Motor neuron (in vitro differentiated cells): ENCODE measurements around the gene MCEMP1. TPM values are rescaled to one million over a fixed set of nuclear protein-coding genes. Genes with fewer than 3 reads are reported as not detected.
A peak's percentile ranks its signal among the peaks of the same experiment; 100 is the strongest.

Experiments
- ATAC-seq, 8 experiments: fragments of 200-7000 bp; cut with Tn5 transposase; replicated peaks in 6 of 8; 2 replicates each; pipeline ENCODE4 v1.8.0; 2021; ENCODE audit warnings: mild to moderate bottlenecking in 8 of 8, moderate library complexity in 8 of 8
- H3K27ac ChIP-seq, 2 donors: fragments of 250-450 bp; sonication (Bioruptor Pico); 2 replicates each; pipeline ENCODE4 v1.9.0; 2021; ENCODE audit warnings: antibody characterized with exemption in 2 of 2, mild to moderate bottlenecking in 2 of 2, moderate library complexity in 1 of 2
- H3K4me1 ChIP-seq, 2 donors: fragments of 250-450 bp; sonication (Bioruptor Pico); replicated peaks in 1 of 2; 2 replicates each; pipeline ENCODE4 v1.6.1; 2021; ENCODE audit warnings: antibody characterized with exemption in 2 of 2, mild to moderate bottlenecking in 2 of 2, moderate library complexity in 1 of 2
- H3K4me3 ChIP-seq, 5 donors: fragments of 250-450 bp; sonication (Bioruptor Pico); 2 replicates each; pipeline ENCODE4 v1.9.0; 2021; ENCODE audit warnings: antibody characterized with exemption in 5 of 5, mild to moderate bottlenecking in 5 of 5, moderate library complexity in 4 of 5
- WGBS, 10 experiments: fragments of 450-650 bp; shearing (Covaris generic); methylation state at CpG; one replicate each; pipeline ENCODE4 v1.0.0; 2022; 5-methylcytosine and 5-hydroxymethylcytosine counted together
- in situ Hi-C, 9 experiments: fragments of 400-800 bp; cut with MboI; loops; one replicate each; pipeline ENCODE4 v1.15.0; 2021; ENCODE audit warnings: low sequenced_read_pairs in 9 of 9, low pct_unique_long_range_greater_than_20kb in 2 of 9; ENCODE audit not compliant: unreplicated experiment in 9 of 9
- total RNA-seq, 8 experiments: library from RNA; unstranded; fragments of 300-600 nt; gene quantifications; 2 replicates each; pipeline versions ENCODE4 v1.2.3 to v1.2.4, GENCODE V29; 2022

The MCEMP1 gene
- total RNA-seq, 8 experiments from 2014 or later, result 0.13 to 0.85 TPM; not detected in 6

- in situ Hi-C loops, result loop anchor here in 1 of 9 experiments (25.0 kb wide), 1 partner anchor 107 kb away; no protein-coding TSS in a partner anchor
- WGBS, 10 experiments, result 53% methylated on average over 2 of the region's 9 CpGs; no CpG with 5 or more reads in 9 of the 10 experiments
These were observed 7.2 kb upstream of the MCEMP1 start for GRCh38 chr19:7669641-7670040.

DNA sequence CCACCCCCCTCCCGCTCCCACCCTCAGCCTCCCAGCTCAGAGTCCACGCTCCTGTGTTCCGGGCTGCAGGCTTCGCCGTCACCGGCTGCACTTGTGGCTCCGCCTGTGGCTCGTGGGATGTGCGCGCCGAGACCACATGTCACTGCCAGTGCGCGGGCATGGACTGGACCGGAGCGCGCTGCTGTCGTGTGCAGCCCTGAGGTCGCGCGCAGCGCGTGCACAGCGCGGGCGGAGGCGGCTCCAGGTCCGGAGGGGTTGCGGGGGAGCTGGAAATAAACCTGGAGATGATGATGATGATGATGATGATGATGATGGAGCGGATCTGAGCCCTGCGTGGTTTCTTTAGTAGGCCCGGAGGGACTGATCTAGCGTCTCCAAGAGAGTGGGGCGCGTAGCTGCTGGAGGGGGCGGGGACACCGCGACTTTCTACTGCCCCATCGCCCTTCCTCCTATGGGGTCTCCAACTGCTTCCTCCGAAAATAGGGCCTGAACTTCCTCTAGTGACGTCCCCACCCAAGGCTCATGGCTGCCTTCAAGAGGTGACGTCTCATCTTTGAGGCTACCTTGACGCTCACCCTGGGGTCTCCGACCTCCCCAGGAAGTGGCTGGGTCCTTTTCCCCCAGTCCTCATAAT lies 6.6 kb upstream of the MCEMP1 start:
- no peaks in the 10 kb centered on the region for H3K4me1 ChIP-seq
- ATAC-seq, result peak; percentile 13 to 92 (median 88)
- in situ Hi-C loops, result loop anchor here in 1 of 9 experiments (25.0 kb wide), 1 partner anchor 108 kb away; no protein-coding TSS in a partner anchor
- WGBS, 10 experiments, result 0 to 10% (median 0%) methylated on average over 1 to 8 of the region's 43 CpGs; no CpG with 5 or more reads in 5 of the 10 experiments
- no peak overlapping the region for H3K27ac ChIP-seq
- peak overlapping the region; percentile 6 to 30 (median 28) for H3K4me3 ChIP-seq

More at GRCh38 chr19:7669641-7670040, 7.2 kb upstream of the MCEMP1 start:
- H3K27ac ChIP-seq, result no peak overlapping the region
- peak in 5 of 8 experiments; percentile 23 to 49 (median 46) for ATAC-seq
- peak overlapping the region in 3 of 5 donors; percentile 9 to 30 (median 29) for H3K4me3 ChIP-seq
- H3K4me1 ChIP-seq, result no peaks in the 10 kb centered on the region

GRCh38 chr19:7670790-7671189 lies 6.1 kb upstream of the MCEMP1 start:
- WGBS, 10 experiments, result 0 to 24% methylated on average over 1 to 2 of the region's 9 CpGs; no CpG with 5 or more reads in 8 of the 10 experiments
- no peak for ATAC-seq
- no peaks in the 10 kb centered on the region for H3K4me1 ChIP-seq
- H3K27ac ChIP-seq, result no peak overlapping the region
- in situ Hi-C loops, result loop anchor here in 1 of 9 experiments (25.0 kb wide), 1 partner anchor 108 kb away; no protein-coding TSS in a partner anchor
- H3K4me3 ChIP-seq, result no peak overlapping the region

DNA sequence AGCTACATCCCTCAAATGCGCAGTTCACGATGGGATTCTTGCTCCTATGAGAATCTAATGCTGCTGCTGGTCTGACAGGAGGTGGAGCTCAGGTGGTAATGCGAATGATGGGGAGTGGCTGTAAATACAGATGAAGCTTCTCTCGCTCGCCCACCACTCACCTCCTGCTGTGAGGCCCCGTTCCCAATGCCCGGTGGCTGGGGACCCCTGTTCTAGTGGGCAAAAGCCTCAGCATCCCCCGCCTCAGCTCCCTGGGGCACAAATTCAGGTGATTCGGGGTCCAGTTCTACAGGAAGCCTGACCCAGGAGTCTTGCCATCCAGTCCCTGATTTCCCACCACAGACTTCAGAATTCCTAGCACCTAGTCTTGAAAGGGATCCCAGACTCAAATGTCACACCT lies 4.4 kb upstream of the MCEMP1 start:
- in situ Hi-C loops, result loop anchor here in 1 of 9 experiments (25.0 kb wide), 1 partner anchor 110 kb away; no protein-coding TSS in a partner anchor
- 0 to 47% (median 8%) methylated on average over 2 to 6 of the region's 9 CpGs; no CpG with 5 or more reads in 4 of the 10 experiments for WGBS, 10 experiments
- ATAC-seq, result no peak

GRCh38 chr19:7674010-7675005 lies 2.6 kb upstream of the MCEMP1 start:
- Histone ChIP-seq H3K4me3 (no peak overlapping the region), H3K4me1 (peaks cover 4 to 7% of the 10 kb centered on the region in 2 donors), H3K27ac (no peak overlapping the region)
- in situ Hi-C loops, result loop anchor here in 1 of 9 experiments (25.0 kb wide), 1 partner anchor 112 kb away; no protein-coding TSS in a partner anchor
- 11 to 91% (median 31%) methylated on average over 4 to 19 of the region's 21 CpGs for WGBS, 10 experiments
- ATAC-seq, result peak; percentile 59 to 98 (median 70)

More for the DNA sequence above, 4.4 kb upstream of the MCEMP1 start:
- no peaks in the 10 kb centered on the region for H3K4me1 ChIP-seq
- H3K4me3 ChIP-seq, result no peak overlapping the region
- no peak overlapping the region for H3K27ac ChIP-seq

DNA sequence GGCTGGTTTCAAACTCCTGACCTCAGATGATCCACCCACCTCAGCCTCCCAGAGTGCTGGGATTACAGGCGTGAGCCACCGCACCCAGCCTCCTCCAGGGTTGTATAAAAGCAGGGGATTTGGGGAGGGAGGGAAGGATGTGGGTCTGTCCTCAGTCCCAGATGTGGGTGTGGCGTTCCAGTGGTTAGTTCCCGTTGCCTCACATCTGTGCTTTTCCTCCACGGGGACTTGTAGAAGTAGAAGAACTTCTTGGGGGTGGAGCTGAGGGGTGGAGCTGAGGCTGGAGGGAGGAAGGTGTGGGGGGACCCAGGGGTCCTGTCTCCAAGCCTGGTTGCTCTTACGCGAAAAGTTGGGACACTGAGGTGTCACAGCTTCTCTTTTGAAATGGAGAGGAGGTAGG lies 514 bp upstream of the MCEMP1 start:
- Histone ChIP-seq H3K4me1 (peaks cover 7% of the 10 kb centered on the region in 2 donors), H3K27ac (no peak overlapping the region), H3K4me3 (no peak overlapping the region)
- in situ Hi-C loops, result no loop called here
- ATAC-seq, result no peak
- 38 to 100% methylated on average over 2 of the region's 7 CpGs; no CpG with 5 or more reads in 8 of the 10 experiments for WGBS, 10 experiments

- no peak overlapping the region for H3K4me3 ChIP-seq
These were observed 900 bp downstream of the MCEMP1 start for GRCh38 chr19:7677669-7678311.

GRCh38 chr19:7678971-7679751 lies 2.3 kb downstream of the MCEMP1 start:
- WGBS, 10 experiments, result 0 to 98% (median 58%) methylated on average over 1 to 22 of the region's 30 CpGs; no CpG with 5 or more reads in 2 of the 10 experiments
- Histone ChIP-seq H3K4me1 (peaks cover 10 to 11% of the 10 kb centered on the region in 2 donors), H3K27ac (no peak overlapping the region), H3K4me3 (no peak overlapping the region)
- ATAC-seq, result peak in 5 of 8 experiments; percentile 51 to 67 (median 60)
- in situ Hi-C loops, result no loop called here

More at GRCh38 chr19:7677669-7678311, 900 bp downstream of the MCEMP1 start:
- in situ Hi-C loops, result no loop called here
- Histone ChIP-seq H3K4me1 (peaks cover 10 to 11% of the 10 kb centered on the region in 2 donors), H3K27ac (no peak overlapping the region)
- no peak for ATAC-seq
- 0 to 92% (median 20%) methylated on average over 1 to 6 of the region's 12 CpGs; no CpG with 5 or more reads in 3 of the 10 experiments for WGBS, 10 experiments

DNA sequence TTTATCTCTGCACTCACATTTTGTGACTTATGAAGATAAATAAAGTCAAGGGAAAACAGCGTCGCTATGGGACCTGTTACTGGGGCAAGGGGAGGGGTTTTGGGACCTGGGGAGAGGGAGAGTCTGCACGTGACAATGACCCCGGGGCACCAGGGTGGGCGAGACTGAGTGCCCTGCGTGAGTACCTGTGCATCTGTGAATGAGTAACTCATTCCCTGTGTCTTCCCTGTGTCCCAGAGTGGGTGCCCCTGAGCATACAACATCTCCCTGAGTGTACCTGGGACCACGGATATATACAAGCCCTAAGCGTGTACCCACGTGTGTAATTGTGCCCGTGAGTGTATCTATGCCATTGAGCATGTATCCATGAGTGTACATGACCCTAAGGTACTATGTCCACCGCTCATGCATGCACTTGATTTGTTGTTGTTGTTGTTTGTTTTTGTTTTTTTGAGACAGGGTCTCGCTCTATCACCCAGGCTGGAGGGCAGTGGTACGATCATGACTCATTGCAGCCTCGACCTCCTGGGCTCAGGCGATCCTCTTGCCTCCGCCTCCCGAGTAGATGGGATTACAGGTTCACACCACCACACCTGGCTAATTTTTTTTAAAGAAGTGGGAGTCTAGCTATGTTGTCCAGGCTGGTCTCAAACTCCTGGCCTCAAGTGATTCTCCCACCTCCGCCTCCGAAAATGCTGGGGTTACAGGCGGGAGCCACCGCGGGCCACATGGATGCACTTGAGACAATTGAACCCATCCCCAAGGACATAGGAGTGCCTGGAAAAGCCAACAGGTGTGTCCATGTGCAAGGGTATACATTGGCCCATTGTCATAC lies 3.1 kb downstream of the MCEMP1 start:
- Histone ChIP-seq H3K4me3 (peak overlapping the region; percentile 60 to 97 (median 95)), H3K4me1 (peaks cover 10 to 11% of the 10 kb centered on the region in 2 donors), H3K27ac (peak overlapping the region in 1 of 2 donors; percentile 31)
- 0 to 61% (median 36%) methylated on average over 1 to 15 of the region's 22 CpGs; no CpG with 5 or more reads in 4 of the 10 experiments for WGBS, 10 experiments
- ATAC-seq, result peak in 1 of 8 experiments; percentile 7
- in situ Hi-C loops, result no loop called here

DNA sequence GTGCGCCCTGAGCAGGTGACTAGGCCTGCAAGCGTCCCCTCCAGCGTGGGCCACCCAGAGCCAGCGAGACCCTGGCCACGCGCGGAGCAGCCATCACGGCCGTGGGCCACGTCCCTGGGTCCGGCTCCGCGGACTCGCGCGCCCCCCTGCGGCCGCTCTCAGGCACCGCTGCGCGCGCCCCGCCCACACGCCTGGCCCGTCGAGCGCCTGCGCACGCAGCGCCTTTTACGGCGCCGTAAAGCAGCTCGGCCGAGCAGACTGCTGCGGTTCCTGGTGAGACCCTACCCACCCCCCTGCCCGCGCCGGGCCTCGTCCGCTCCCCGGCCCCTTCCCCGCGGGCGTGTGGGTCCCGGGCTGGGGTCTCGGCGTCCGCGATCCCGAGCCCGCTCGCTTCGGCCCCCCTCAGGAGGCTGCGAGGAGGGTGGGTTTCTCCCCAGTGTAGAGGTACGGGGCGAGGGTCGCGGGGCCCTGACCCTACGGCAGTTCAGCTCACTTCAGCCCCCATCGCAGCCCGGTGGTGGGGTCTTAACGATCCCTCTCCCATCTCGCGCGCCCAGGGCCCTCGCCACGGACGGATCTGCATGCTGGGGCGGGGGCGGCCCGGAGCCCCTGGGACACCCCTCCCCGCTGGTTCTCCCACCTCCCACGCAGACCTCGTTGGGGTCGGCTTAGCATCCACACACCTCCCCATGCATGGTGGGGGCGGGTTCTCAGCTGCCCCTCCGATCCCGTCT lies 3.9 kb downstream of the MCEMP1 start, which contains the start of gene TRAPPC5:
Gene TRAPPC5 (plus strand): TSS at position 228 of the 734 bp plus-strand sequence. CDS start 1,421 bp downstream, outside the sequence.
- Histone ChIP-seq H3K27ac (peak within 1 kb of the TSS; percentile 57 to 79), H3K4me3 (peak within 1 kb of the TSS; percentile 60 to 97 (median 95)), H3K4me1 (peaks cover 10 to 11% of the 10 kb centered on the region in 2 donors)
- 0% methylated on average over 3 to 7 of the region's 79 CpGs; no CpG with 5 or more reads in 7 of the 10 experiments for WGBS, 10 experiments
- in situ Hi-C loops, result no loop called here
- ATAC-seq, result peak; percentile 53 to 85 (median 80)
